CD4-positive, alpha-beta T cell treated with Interferon gamma for 1 hour (primary cell): Measurements from ENCODE around the gene FOXR1.
A peak's percentile ranks its signal among the peaks of the same experiment; 100 is the strongest.
"Not testable (repeated sequence)": the region's sequence is repeated elsewhere in the genome, so short reads cannot be mapped to it uniquely, and the experiment has no call there.

Source experiments
- DNase-seq: peaks from one replicate; pipeline ENCODE4 v3.0.0-alpha.2; 2020

Gene FOXR1

GRCh38 chr11:118948000-118948399 lies 23.6 kb upstream of the FOXR1 start:
- no peak for DNase-seq

- no peak for DNase-seq
Observed at GRCh38 chr11:118953265-118953664, 18.3 kb upstream of the FOXR1 start.

- DNase-seq = not testable (repeated sequence)
Observed at GRCh38 chr11:118953976-118954375, 17.6 kb upstream of the FOXR1 start.

GRCh38 chr11:118956094-118956846 lies 15.3 kb upstream of the FOXR1 start, which contains the start of gene UPK2:
UPK2 (plus strand) TSS chr11:118956298; CDS start chr11:118956351, 53 bp downstream.
- DNase-seq = peak; percentile 82

GRCh38 chr11:118956847-118957469 lies 14.6 kb upstream of the FOXR1 start:
- no peak for DNase-seq

GRCh38 chr11:118957549-118957948 lies 14.0 kb upstream of the FOXR1 start:
- no peak for DNase-seq

GRCh38 chr11:118957968-118958367 lies 13.6 kb upstream of the FOXR1 start:
- no peak for DNase-seq

GRCh38 chr11:118958577-118958976 lies 13.0 kb upstream of the FOXR1 start:
- DNase-seq = no peak

- no peak for DNase-seq
Observed at GRCh38 chr11:118961189-118961588, 10.4 kb upstream of the FOXR1 start.

GRCh38 chr11:118961591-118961990 lies 10.0 kb upstream of the FOXR1 start:
- DNase-seq = no peak

- DNase-seq = not testable (repeated sequence)
Observed at GRCh38 chr11:118969508-118969907, 2.1 kb upstream of the FOXR1 start.

- no peak for DNase-seq
Observed at GRCh38 chr11:118973985-118974384, 2.4 kb downstream of the FOXR1 start.

- no peak for DNase-seq
Observed at GRCh38 chr11:118975771-118976709, 4.5 kb downstream of the FOXR1 start.

- DNase-seq = no peak
Observed at GRCh38 chr11:118979434-118979833, 7.9 kb downstream of the FOXR1 start.

GRCh38 chr11:118980191-118980881 lies 8.8 kb downstream of the FOXR1 start:
- no peak for DNase-seq

- not testable (repeated sequence) for DNase-seq
Observed at GRCh38 chr11:118984337-118984736, 12.8 kb downstream of the FOXR1 start.

- no peak for DNase-seq
Observed at GRCh38 chr11:118984825-118985224, 13.3 kb downstream of the FOXR1 start.

- DNase-seq = no peak
Observed at GRCh38 chr11:118988280-118988679, 16.7 kb downstream of the FOXR1 start.

GRCh38 chr11:118991486-118992038 lies 20.0 kb downstream of the FOXR1 start:
- not testable (repeated sequence) for DNase-seq

- DNase-seq = peak; percentile 11
Observed at GRCh38 chr11:118996926-118997626, 25.5 kb downstream of the FOXR1 start.

GRCh38 chr11:118997627-118998387 lies 26.2 kb downstream of the FOXR1 start, which contains the start of gene CENATAC:
CENATAC (plus strand) TSS chr11:118998138; CDS start chr11:118998198, 60 bp downstream.
- peak; percentile 94 for DNase-seq
